Endothelial cell (in vitro differentiated cells): Measurements from ENCODE around the gene ADH5. TPM values are rescaled to one million over a fixed set of nuclear protein-coding genes. Genes with fewer than 3 reads are reported as not detected.
"Not testable (repeated sequence)": the region's sequence is repeated elsewhere in the genome, so short reads cannot be mapped to it uniquely, and the experiment has no call there.

Experiments
- DNase-seq: peaks from one replicate; pipeline ENCODE4 v3.0.0; 2021; ENCODE audit warnings: low spot score
- H3K27ac Mint-ChIP-seq: one replicate; pipeline ENCODE4 v1.8.0; 2021; ENCODE audit warnings: mixed read lengths, inconsistent platforms; ENCODE audit not compliant: unreplicated experiment
- H3K27me3 Mint-ChIP-seq: one replicate; pipeline ENCODE4 v1.8.0; 2021; ENCODE audit warnings: mild to moderate bottlenecking, moderate library complexity, mixed read lengths, inconsistent platforms; ENCODE audit not compliant: unreplicated experiment
- H3K36me3 Mint-ChIP-seq: one replicate; pipeline ENCODE4 v1.8.0; 2021; ENCODE audit warnings: mild to moderate bottlenecking, low read depth, mixed read lengths, inconsistent platforms; ENCODE audit not compliant: unreplicated experiment
- H3K4me1 Mint-ChIP-seq: one replicate; pipeline ENCODE4 v1.8.0; 2021; ENCODE audit warnings: mild to moderate bottlenecking, mixed read lengths, inconsistent platforms; ENCODE audit not compliant: unreplicated experiment
- H3K4me3 Mint-ChIP-seq: one replicate; pipeline ENCODE4 v1.8.0; 2021; ENCODE audit warnings: mild to moderate bottlenecking, mixed read lengths, inconsistent platforms; ENCODE audit not compliant: unreplicated experiment
- H3K9me3 Mint-ChIP-seq: one replicate; pipeline ENCODE4 v1.8.0; 2021; ENCODE audit warnings: mixed read lengths, inconsistent platforms; ENCODE audit not compliant: unreplicated experiment
- total RNA-seq: library from RNA; stranded (reverse); fragmentation: NEBNext Ultra II Directional; extraction: Animal tissue kit (Norgen Biotek cat#: 25700); gene quantifications from one replicate; pipeline ENCODE4 v1.2.1, GENCODE V29; 2021; ENCODE audit not compliant: unreplicated experiment
- TF ChIP-seq, protein P1 (sequence below): fragments of 200-600 bp; sonication (generic); IDR thresholded peaks from one replicate; pipeline ENCODE4 v1.5.0; 2021; ENCODE audit warnings: antibody characterized with exemption; ENCODE audit not compliant: unreplicated experiment

Gene ADH5
- total RNA-seq, 1 donor from 2014 or later, result 126 TPM

DNA sequence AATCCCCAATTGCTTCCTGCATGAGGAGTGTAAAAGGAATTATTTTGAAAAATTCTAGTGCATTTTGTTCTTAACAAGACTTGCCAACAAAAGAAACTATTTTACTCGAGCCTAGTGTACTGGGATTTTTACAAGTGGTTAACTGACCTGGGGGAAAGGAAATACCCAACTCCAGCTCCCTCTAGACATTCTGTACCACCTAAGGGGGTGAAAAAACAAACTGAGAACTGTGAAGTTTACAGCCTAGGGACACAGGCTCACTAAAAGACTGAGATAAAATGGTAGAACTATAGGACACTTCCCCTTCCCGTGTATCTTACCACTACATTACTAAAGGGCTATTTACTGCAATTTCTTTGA lies 2.6 kb upstream of the ADH5 start:
- Mint-ChIP-seq H3K27ac (no peak overlapping the region), H3K4me3 (no peak overlapping the region), H3K36me3 (peaks cover 4% of the 10 kb centered on the region), H3K27me3 (peaks cover 7% of the 10 kb centered on the region), H3K9me3 (no peaks in the 10 kb centered on the region), H3K4me1 (peaks cover 43% of the 10 kb centered on the region)
- DNase-seq, result no peak
- TF ChIP-seq, protein P1, sequence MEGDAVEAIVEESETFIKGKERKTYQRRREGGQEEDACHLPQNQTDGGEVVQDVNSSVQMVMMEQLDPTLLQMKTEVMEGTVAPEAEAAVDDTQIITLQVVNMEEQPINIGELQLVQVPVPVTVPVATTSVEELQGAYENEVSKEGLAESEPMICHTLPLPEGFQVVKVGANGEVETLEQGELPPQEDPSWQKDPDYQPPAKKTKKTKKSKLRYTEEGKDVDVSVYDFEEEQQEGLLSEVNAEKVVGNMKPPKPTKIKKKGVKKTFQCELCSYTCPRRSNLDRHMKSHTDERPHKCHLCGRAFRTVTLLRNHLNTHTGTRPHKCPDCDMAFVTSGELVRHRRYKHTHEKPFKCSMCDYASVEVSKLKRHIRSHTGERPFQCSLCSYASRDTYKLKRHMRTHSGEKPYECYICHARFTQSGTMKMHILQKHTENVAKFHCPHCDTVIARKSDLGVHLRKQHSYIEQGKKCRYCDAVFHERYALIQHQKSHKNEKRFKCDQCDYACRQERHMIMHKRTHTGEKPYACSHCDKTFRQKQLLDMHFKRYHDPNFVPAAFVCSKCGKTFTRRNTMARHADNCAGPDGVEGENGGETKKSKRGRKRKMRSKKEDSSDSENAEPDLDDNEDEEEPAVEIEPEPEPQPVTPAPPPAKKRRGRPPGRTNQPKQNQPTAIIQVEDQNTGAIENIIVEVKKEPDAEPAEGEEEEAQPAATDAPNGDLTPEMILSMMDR, result no peak

DNA sequence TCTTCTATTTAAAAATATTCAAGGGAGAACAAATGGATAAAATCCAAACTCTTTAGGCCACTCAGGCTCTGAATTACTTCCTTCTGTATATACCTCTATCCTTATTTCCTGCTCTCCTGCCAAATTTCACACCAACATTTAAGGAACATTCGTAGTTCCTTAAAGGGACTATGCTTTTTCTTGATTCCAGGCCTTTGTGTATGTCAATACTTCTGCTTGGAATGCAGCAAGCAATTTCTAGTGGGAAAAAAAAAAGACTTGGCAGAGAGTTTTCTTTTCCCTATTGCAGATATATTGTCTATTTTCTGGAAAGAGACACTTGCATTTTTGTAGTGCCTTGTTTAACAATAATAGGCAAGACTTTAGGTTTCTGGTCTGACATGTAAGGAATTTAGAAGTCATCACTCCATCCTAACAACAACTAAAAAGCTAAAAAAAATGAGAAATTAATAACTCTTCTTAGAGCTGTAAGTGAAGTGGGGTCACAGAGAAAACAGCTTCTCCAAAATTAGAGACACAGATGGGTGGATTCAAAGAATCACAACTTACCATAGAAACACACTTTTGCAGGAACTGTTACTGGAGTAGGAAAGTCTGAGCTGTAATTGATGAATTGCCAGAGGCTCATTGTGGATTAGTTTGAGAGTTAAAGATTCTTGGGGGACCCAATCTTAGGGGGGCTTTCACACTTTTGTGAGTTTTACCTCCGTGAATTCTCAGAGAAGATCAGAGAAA lies 2.1 kb upstream of the ADH5 start:
- Mint-ChIP-seq H3K4me1 (peaks cover 43% of the 10 kb centered on the region), H3K4me3 (peak overlapping the region; percentile 100), H3K27ac (peak overlapping the region; percentile 33), H3K27me3 (peaks cover 7% of the 10 kb centered on the region), H3K9me3 (no peaks in the 10 kb centered on the region), H3K36me3 (peaks cover 4% of the 10 kb centered on the region)
- no peak for DNase-seq
- TF ChIP-seq, protein P1, result no peak

DNA sequence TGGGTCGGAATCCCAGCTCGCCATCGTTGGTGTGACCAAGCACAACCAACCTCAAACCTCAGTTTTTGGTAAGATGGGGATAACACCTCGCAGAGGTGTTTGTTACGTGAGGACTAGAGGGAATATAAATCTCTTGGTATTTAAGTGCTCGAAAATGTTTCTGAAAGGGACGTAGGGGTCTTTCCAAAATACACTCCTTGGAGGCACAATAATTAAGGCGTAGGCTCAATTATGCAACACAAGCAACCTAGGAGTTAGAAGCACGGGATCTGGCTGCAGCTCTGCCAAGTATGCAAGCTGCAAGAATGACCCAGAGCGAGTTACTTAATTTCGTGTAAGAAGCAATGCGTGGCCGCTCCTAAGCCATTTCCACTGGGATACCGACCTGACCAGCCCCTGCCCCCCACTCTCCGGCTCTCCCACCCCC lies 552 bp downstream of the ADH5 start:
- H3K36me3 Mint-ChIP-seq, result peaks cover 10% of the 10 kb centered on the region
- peaks cover 43% of the 10 kb centered on the region for H3K4me1 Mint-ChIP-seq
- H3K27me3 Mint-ChIP-seq, result peaks cover 7% of the 10 kb centered on the region
- TF ChIP-seq, protein P1, result no peak
- peak overlapping the region; percentile 87 for H3K27ac Mint-ChIP-seq
- H3K9me3 Mint-ChIP-seq, result no peaks in the 10 kb centered on the region
- no peak for DNase-seq
- H3K4me3 Mint-ChIP-seq, result peak overlapping the region; percentile 100

DNA sequence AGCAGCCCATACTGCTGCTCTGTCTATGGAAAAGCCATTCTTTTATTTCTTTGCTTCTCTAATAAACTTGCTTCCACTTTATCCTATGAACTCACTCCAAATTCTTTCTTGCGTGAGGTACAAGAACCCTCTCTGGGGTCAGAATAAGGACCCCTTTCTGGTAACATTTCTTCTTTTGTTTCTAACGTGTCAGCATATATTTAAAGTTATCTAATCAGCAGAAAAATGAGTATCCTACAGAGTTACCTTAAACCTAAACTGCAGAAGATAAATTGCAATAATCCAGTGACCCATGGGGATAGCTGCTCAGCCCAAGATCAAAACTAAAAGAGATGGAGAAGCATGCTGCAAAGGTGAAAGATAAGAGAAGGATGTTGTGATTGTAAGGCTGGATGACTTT lies 4.0 kb downstream of the ADH5 start:
- Mint-ChIP-seq H3K36me3 (peaks cover 19% of the 10 kb centered on the region), H3K4me1 (peaks cover 15% of the 10 kb centered on the region), H3K9me3 (no peaks in the 10 kb centered on the region), H3K4me3 (no peak overlapping the region), H3K27ac (no peak overlapping the region), H3K27me3 (peaks cover 7% of the 10 kb centered on the region)
- DNase-seq, result no peak
- TF ChIP-seq, protein P1, result no peak

DNA sequence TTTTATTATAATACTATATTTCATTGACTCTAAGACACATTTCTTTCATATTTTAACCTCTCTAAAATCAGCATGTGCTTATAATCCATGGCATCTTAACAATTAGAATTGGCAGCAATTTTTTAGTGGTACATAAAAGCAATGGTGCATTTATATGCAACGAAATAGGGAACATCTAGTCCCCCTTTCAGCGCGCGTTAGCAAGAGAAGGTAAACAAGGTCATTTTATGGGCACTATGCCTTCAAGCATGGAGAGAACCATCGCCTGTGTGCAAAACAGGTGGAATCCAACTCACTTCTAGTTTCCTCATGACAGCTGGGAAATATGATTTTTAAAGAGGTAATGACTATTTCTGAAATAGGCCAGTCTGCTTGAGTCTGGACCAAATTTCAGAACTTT lies 6.4 kb downstream of the ADH5 start:
- Mint-ChIP-seq H3K36me3 (peaks cover 25% of the 10 kb centered on the region), H3K9me3 (no peaks in the 10 kb centered on the region), H3K4me3 (no peak overlapping the region), H3K27ac (no peak overlapping the region), H3K4me1 (no peaks in the 10 kb centered on the region), H3K27me3 (no peaks in the 10 kb centered on the region)
- TF ChIP-seq, protein P1, result no peak
- DNase-seq, result no peak

DNA sequence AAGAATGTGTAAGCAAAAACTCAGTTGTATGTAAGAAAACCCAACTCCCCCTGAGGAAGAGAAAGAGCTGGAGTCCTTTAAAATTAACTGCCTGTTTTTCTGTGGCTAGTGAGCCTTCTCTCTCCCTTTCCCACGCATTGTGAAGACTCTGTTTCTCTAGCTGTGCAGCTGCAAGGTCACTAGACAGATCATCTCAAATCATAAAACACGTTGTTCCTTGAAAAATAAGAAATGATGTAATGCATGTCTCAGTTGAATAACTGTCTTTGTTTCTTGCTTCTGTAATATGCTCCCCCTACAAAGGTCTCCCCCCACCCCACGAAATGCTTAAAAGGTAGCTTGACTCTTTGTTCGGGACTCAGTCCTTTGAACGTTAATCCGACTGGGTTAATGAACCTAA lies 7.7 kb downstream of the ADH5 start:
- not testable (repeated sequence) for H3K4me1 Mint-ChIP-seq, H3K27me3 Mint-ChIP-seq, H3K27ac Mint-ChIP-seq, H3K4me3 Mint-ChIP-seq, H3K9me3 Mint-ChIP-seq, DNase-seq
- peaks cover 30% of the 10 kb centered on the region for H3K36me3 Mint-ChIP-seq
